Measurements from ENCODE around the gene TRIM48. TPM values are rescaled to one million over a fixed set of nuclear protein-coding genes. Genes with fewer than 3 reads are reported as not detected.
"Not testable (repeated sequence)": the region's sequence is repeated elsewhere in the genome, so short reads cannot be mapped to it uniquely, and the experiment has no call there.

Gene TRIM48
- not detected for total RNA-seq
- long read RNA-seq, donor 1: 0 reads
- long read RNA-seq, donor 2: 0 reads

GRCh38 chr11:55261855-55262254 is at the start of gene TRIM48:
Gene TRIM48, plus strand, starts transcription at chr11:55262155. Its CDS starts 113 bp downstream, at chr11:55262268.
- H3K4me1 ChIP-seq (ENCODE audit: low read depth); intact Hi-C loops (cut with DNase I, micrococcal nuclease); DNase-seq; H3K36me3 ChIP-seq (ENCODE audit: low read depth); H3K4me3 ChIP-seq; ATAC-seq: not testable (repeated sequence)
- H3K9me3 ChIP-seq: peaks cover 49% of the 10 kb centered on the region

GRCh38 chr11:55238316-55238715 is 23.6 kb upstream of the TRIM48 start:
- H3K4me3 ChIP-seq: not testable (repeated sequence)
- H3K9me3 ChIP-seq: peaks cover 66% of the 10 kb centered on the region
- DNase-seq: peak in 1 of 3 donors; percentile 6

GRCh38 chr11:55263081-55263480 is 1.1 kb downstream of the TRIM48 start:
- Histone ChIP-seq H3K36me3 (ENCODE audit: low read depth) (no peaks in the 10 kb centered on the region), H3K4me1 (ENCODE audit: low read depth) (no peaks in the 10 kb centered on the region), H3K4me3 (no peak overlapping the region), H3K9me3 (peaks cover 40% of the 10 kb centered on the region)
- intact Hi-C loops (cut with DNase I, micrococcal nuclease): no loop called here
- ATAC-seq: no peak
- no peak for DNase-seq
- no peak for TF ChIP-seq CTCF (IDR thresholded peaks at IDR 0.05)

More at GRCh38 chr11:55238316-55238715, 23.6 kb upstream of the TRIM48 start:
- H3K36me3 ChIP-seq (ENCODE audit: low read depth); intact Hi-C loops (cut with DNase I, micrococcal nuclease); ATAC-seq; H3K4me1 ChIP-seq (ENCODE audit: low read depth): not testable (repeated sequence)

Other genes with a start within 250 kb of the TRIM48 start
- not detected for gene OR4A16, start 81.0 kb downstream of the TRIM48 start, total RNA-seq
- gene OR4A15, start 105.8 kb downstream of the TRIM48 start, total RNA-seq: not detected